Esophagus muscularis mucosa (tissue), 4 donors: ENCODE data around the gene OTOP3. TPM values are rescaled to one million over a fixed set of nuclear protein-coding genes. Genes with fewer than 3 reads are reported as not detected.
A peak's percentile ranks its signal among the peaks of the same experiment; 100 is the strongest.
"Not testable (repeated sequence)": the region's sequence is repeated elsewhere in the genome, so short reads cannot be mapped to it uniquely, and the experiment has no call there.

Source experiments
- DNase-seq: peaks from one replicate; pipeline ENCODE4 v3.0.0-alpha.2; 2017; ENCODE audit errors: extremely low spot score
- H3K27ac ChIP-seq, 4 donors: fragments of 200-600 bp; sonication (generic); replicated peaks in 1 of 4; 1 replicate in 3 of 4; 2 replicates in 1 of 4; pipeline ENCODE4 v1.5.1; 2016 to 2019; ENCODE audit warnings: mild to moderate bottlenecking in 1 of 4
- H3K27me3 ChIP-seq, 4 donors: fragments of 200-600 bp; sonication (generic); one replicate each; pipeline versions ENCODE4 v1.5.1 to v1.6.0; 2016 to 2019
- H3K36me3 ChIP-seq, 4 donors: fragments of 200-600 bp; sonication (generic); one replicate each; pipeline ENCODE4 v1.5.1; 2016 to 2019
- H3K4me1 ChIP-seq, 4 donors: fragments of 200-600 bp; sonication (generic); one replicate each; pipeline ENCODE4 v1.5.1; 2016 to 2019
- H3K4me3 ChIP-seq, 4 donors: fragments of 200-600 bp; sonication (generic); 1 replicate in 2 of 4; 2 replicates in 2 of 4; pipeline ENCODE4 v1.5.1; 2016 to 2019; ENCODE audit warnings: mild to moderate bottlenecking in 4 of 4, moderate library complexity in 1 of 4
- H3K9me3 ChIP-seq, 4 donors: fragments of 200-600 bp; sonication (generic); 1 replicate in 3 of 4; 2 replicates in 1 of 4; pipeline ENCODE4 v1.5.1; 2016 to 2019
- CTCF ChIP-seq, 3 experiments: fragments of 200-600 bp in 2 of 3; fragments of 450-650 bp in 1 of 3; sonication (generic) in 2 of 3; IDR thresholded peaks; one replicate each; pipeline ENCODE4 v1.5.1; 2017 to 2019; ENCODE audit warnings: antibody characterized with exemption in 3 of 3, mild to moderate bottlenecking in 2 of 3, moderate library complexity in 1 of 3
- EP300 ChIP-seq: sonication (generic); formaldehyde crosslinking; IDR thresholded peaks from one replicate; pipeline ENCODE4 v1.6.1; 2017; ENCODE audit warnings: antibody characterized with exemption
- POLR2A ChIP-seq: fragments of 450-650 bp; IDR thresholded peaks from one replicate; pipeline ENCODE4 v1.6.1; 2017; ENCODE audit warnings: antibody characterized with exemption, moderate library complexity, mild to moderate bottlenecking, low read depth
- POLR2AphosphoS5 ChIP-seq, 2 donors: sonication (generic); formaldehyde crosslinking; IDR thresholded peaks; one replicate each; pipeline ENCODE4 v1.6.1; 2017; ENCODE audit warnings: antibody characterized with exemption in 2 of 2
- WGBS: methylation state at CpG from one replicate; pipeline ENCODE4 v1.1.5; 2018; 5-methylcytosine and 5-hydroxymethylcytosine counted together
- intact Hi-C: fragments of 100-400 bp; cut with DNase I; formaldehyde crosslinking; loops from one replicate; pipeline ENCODE4 v1.15.1; 2023
- total RNA-seq, 4 donors: library from RNA; depleted of rRNA; stranded (reverse); fragments of >200 nt; gene quantifications; one replicate each; pipeline versions ENCODE4 v1.1.0 to v1.2.1, GENCODE V29; 2016

Gene OTOP3
- total RNA-seq, 4 donors from 2014 or later: not detected

GRCh38 chr17:74978240-74978639 is 42.5 kb downstream of the OTOP3 start:
- Histone ChIP-seq H3K9me3 (no peaks in the 10 kb centered on the region), H3K36me3 (no peaks in the 10 kb centered on the region), H3K27me3 (peaks cover 0 to 5% (median 0%) of the 10 kb centered on the region in 4 donors), H3K4me3 (no peak overlapping the region), H3K4me1 (peaks cover 8 to 23% (median 18%) of the 10 kb centered on the region in 4 donors), H3K27ac (no peak overlapping the region)
- 72% methylated on average over 3 of the region's 3 CpGs for WGBS
- TF ChIP-seq POLR2AphosphoS5 (IDR thresholded peaks at IDR 0.05) (no peak), EP300 (no peak), CTCF (IDR thresholded peaks at IDR 0.05) (no peak), POLR2A (no peak)
- intact Hi-C loops: loop anchor here (10.0 kb wide), 1 partner anchor 127 kb away; the partner anchor contains the start of gene ARMC7
- DNase-seq: no peak

GRCh38 chr17:74979408-74980146 is 43.9 kb downstream of the OTOP3 start:
- no peak for DNase-seq
- H3K27me3 ChIP-seq: no peaks in the 10 kb centered on the region
- H3K27ac ChIP-seq: no peak overlapping the region
- H3K9me3 ChIP-seq: no peaks in the 10 kb centered on the region
- TF ChIP-seq POLR2A (no peak), EP300 (no peak), POLR2AphosphoS5 (IDR thresholded peaks at IDR 0.05) (no peak), CTCF (IDR thresholded peaks at IDR 0.05) (no peak)
- no peaks in the 10 kb centered on the region for H3K36me3 ChIP-seq
- H3K4me3 ChIP-seq: no peak overlapping the region
- H3K4me1 ChIP-seq: peaks cover 8 to 23% (median 18%) of the 10 kb centered on the region in 4 donors
- 86% methylated on average over 17 of the region's 17 CpGs for WGBS
- intact Hi-C loops: loop anchor here (10.0 kb wide), 1 partner anchor 125 kb away; the partner anchor contains the start of gene ARMC7

GRCh38 chr17:74981318-74981978 is 45.8 kb downstream of the OTOP3 start:
- intact Hi-C loops: no loop called here
- no peaks in the 10 kb centered on the region for H3K36me3 ChIP-seq
- 23% methylated on average over 3 of the region's 16 CpGs for WGBS

GRCh38 chr17:74981979-74982662 is 46.4 kb downstream of the OTOP3 start:
- 0% methylated on average over 8 of the region's 61 CpGs for WGBS
- DNase-seq: no peak
- TF ChIP-seq POLR2A (peak; percentile 11), CTCF (IDR thresholded peaks at IDR 0.05) (peak; percentile 6 to 22 (median 9)), POLR2AphosphoS5 (IDR thresholded peaks at IDR 0.05) (peak; percentile 72 to 90), EP300 (no peak)
- H3K4me1 ChIP-seq: peaks cover 12 to 29% (median 22%) of the 10 kb centered on the region in 4 donors
- peak overlapping the region; percentile 62 to 70 (median 70) for H3K4me3 ChIP-seq
- H3K9me3 ChIP-seq: no peaks in the 10 kb centered on the region
- H3K27ac ChIP-seq: peak overlapping the region; percentile 87 to 88 (median 88)
- no peaks in the 10 kb centered on the region for H3K27me3 ChIP-seq
- H3K36me3 ChIP-seq: no peaks in the 10 kb centered on the region
- intact Hi-C loops: no loop called here

More at GRCh38 chr17:74981318-74981978, 45.8 kb downstream of the OTOP3 start:
- no peaks in the 10 kb centered on the region for H3K27me3 ChIP-seq
- TF ChIP-seq POLR2AphosphoS5 (IDR thresholded peaks at IDR 0.05) (no peak), CTCF (IDR thresholded peaks at IDR 0.05) (no peak), EP300 (no peak), POLR2A (no peak)
- H3K27ac ChIP-seq: peak overlapping the region; percentile 87 to 88 (median 88)
- DNase-seq: no peak
- H3K4me1 ChIP-seq: peaks cover 8 to 23% (median 18%) of the 10 kb centered on the region in 4 donors
- no peaks in the 10 kb centered on the region for H3K9me3 ChIP-seq
- peak overlapping the region; percentile 62 to 70 (median 70) for H3K4me3 ChIP-seq

- H3K4me3 ChIP-seq: peak overlapping the region; percentile 62 to 70 (median 70)
- H3K27ac ChIP-seq: peak overlapping the region; percentile 87 to 88 (median 88)
- H3K27me3 ChIP-seq, H3K36me3 ChIP-seq, H3K9me3 ChIP-seq, DNase-seq, intact Hi-C loops: not testable (repeated sequence)
- peaks cover 13 to 33% (median 24%) of the 10 kb centered on the region in 4 donors for H3K4me1 ChIP-seq
- WGBS: 55% methylated on average over 7 of the region's 14 CpGs
These were observed 47.1 kb downstream of the OTOP3 start for GRCh38 chr17:74982663-74983313.
